GM12872 (cell line): ENCODE results near the gene UBE2D1.

ENCODE experiments used
- TF ChIP-seq, protein P1 (sequence below): IDR thresholded peaks from 3 replicates; pipeline ENCODE4 v1.5.1; 2011; ENCODE audit warnings: low read depth, mild to moderate bottlenecking, low read length, moderate library complexity; ENCODE audit not compliant: insufficient read depth

UBE2D1 gene

DNA sequence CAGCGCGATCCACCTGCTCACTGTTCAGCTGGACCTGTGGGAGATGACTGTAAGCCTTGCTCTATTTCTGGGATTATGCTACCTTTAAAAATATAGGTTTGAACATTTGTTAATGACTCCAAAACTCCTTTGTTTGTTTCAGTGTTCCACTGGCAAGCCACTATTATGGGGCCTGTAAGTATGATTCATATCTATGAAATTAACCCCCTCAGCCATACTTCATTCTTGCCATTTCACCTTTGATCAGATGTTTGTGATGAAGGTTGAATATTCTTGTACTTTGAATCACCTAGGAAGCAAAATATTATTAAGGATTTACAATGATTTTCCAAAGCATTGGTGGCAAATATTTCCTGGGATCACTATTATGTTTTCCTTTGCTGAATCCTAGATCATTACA, 26.5 kb downstream of the UBE2D1 start:
- TF ChIP-seq, protein P1, sequence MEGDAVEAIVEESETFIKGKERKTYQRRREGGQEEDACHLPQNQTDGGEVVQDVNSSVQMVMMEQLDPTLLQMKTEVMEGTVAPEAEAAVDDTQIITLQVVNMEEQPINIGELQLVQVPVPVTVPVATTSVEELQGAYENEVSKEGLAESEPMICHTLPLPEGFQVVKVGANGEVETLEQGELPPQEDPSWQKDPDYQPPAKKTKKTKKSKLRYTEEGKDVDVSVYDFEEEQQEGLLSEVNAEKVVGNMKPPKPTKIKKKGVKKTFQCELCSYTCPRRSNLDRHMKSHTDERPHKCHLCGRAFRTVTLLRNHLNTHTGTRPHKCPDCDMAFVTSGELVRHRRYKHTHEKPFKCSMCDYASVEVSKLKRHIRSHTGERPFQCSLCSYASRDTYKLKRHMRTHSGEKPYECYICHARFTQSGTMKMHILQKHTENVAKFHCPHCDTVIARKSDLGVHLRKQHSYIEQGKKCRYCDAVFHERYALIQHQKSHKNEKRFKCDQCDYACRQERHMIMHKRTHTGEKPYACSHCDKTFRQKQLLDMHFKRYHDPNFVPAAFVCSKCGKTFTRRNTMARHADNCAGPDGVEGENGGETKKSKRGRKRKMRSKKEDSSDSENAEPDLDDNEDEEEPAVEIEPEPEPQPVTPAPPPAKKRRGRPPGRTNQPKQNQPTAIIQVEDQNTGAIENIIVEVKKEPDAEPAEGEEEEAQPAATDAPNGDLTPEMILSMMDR: no peak

DNA sequence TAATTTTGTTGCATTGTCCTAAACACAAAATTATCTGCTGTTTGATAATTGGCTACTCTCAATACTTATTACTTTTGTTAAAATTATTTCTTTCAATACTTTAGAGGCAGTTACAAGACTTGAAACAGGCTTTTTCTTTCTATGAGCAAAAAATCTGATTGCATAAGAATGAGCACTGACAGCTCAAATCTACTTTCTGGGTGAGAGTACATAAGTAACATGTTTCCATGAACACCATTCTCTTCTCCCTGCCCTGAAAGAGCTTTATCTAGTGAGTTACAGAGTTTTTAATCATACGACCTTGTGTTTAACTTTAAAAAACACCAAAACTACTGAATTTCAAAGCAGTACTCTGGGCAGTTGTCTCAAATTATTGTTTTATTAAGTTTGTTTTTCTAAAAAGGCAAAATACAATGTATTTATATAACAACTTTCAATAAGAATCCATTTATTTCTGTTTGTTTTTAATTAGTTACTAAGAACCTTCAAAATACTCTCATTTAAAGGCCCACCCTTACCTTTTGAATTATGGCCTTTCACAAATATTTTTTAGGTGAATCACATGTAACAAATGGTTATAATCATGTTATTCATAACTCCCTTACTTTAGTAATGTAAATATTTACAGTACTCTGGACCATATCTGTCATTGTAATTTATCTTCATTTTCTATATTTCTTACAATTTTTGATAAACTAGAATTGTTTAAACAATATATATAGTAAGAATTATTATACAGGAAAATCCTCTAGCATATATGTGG, 27.4 kb downstream of the UBE2D1 start:
- TF ChIP-seq, protein P1: no peak

DNA sequence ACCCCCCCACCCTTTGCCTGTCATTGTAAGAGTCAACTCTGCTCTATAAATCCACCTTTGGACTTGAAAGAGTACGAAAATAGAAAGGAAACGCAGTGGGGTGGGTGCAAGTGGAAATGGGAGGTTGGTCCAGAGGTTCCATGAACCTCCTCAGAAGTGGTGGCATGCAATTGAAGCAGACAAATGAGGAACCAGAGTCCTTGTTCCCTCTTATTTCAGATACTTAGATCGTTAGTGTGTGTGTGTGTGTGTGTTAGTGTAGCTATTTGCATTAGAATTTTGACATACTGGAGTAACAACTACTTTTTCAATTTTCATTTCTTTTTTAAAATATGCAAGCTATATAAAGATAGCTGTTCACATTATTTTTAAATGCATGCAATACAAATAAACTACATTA, 32.3 kb downstream of the UBE2D1 start:
- TF ChIP-seq, protein P1: no peak

DNA sequence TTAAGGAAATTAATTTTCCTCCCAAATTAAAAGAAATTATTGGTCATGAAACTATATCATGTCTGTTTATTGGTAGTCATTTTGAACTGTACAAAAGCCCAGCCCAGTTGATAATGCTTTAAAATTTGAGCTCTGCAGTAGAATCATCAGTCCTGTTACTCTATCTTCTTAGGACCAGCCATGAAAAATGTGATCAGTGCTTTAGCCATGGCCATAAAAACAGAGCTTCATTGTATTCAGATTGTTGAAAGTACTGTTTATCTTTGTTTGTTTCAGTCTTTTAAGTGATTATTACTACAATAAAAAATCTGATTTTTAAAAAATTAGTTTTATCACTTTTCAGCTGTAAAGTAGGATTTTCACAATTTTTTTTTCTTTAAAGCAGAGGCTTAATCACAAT, 36.7 kb downstream of the UBE2D1 start:
- TF ChIP-seq, protein P1: no peak

DNA sequence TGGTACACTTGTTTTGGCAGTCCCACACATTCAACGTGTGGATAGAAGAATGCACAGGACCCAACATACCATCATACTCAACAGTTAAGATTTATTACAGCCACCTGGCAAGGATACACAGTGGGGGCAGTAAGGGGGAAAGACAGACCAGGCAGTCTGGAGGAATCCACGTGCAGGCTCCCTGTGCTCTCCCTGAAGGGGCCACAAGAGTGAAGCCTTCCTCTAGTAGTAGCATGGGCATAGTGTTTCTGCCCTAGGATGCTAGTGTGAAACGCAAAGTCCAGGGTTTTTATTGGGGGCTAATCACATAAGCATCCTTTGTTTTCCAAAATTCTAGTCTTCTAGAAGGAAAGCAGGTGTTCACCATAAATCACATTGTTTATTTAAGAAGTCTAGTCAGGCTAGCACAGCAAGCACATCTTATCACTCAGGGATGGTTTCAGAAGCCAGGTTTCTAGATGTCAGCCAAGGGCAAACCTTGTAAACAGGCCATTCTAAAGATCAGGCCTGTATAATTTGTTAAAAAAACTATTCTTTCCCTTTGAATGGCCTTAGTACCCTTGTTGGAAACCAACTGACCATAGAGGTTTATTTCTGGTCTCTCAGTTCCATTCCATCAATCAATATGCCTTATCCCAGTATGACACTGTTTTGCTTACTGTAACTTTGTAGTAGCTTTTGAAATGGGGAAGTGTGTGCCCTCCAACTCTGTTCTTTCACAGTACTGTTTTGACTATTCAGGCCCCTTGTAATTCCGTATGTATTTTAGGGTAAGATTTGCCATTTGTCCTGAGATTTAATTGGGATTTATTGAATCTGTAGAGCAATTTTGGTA, 38.0 kb downstream of the UBE2D1 start:
- TF ChIP-seq, protein P1: no peak

DNA sequence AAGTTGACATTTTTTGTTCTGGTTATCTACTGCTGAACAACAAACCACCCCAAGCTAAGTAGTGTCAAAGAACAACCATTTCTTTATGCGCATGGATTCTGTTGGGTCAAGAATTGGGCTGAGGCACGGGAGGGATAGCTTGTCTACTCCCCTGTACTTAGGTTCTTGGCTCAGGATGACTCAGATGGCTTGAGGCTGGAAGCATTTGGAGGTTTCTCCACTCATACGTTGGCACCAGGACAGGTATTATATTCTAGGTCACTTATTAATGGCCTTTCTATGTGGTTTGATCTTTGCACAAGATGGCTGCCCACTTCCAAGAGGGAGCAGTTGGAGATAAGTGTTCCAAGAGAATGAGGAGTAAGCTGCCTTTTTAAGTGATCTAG, 38.6 kb downstream of the UBE2D1 start:
- TF ChIP-seq, protein P1: no peak

DNA sequence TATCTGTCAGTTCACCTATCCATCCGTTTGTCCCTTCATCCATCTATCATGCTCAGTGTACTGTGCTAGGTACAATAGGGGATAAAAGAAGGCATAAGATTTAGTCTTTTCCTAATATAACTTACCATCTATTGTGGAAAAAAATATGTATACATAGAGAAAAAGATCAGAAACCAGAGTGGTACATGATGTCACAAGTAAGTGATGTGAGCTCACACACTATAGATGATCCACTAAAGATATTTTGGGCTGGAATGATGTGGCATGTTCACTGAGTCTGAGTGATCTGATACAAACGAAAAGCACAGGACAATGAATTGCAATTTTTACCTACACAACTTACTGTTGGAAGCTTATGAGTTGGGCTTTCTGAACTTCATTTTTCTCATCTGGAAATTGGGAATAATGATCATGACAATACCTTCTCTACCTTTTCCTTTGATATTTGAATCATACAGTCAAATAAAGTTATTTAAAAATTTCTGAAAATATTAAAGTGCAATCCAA, 47.7 kb downstream of the UBE2D1 start:
- TF ChIP-seq, protein P1: no peak
